ENCODE results near the gene IL9.

IL9 gene

DNA sequence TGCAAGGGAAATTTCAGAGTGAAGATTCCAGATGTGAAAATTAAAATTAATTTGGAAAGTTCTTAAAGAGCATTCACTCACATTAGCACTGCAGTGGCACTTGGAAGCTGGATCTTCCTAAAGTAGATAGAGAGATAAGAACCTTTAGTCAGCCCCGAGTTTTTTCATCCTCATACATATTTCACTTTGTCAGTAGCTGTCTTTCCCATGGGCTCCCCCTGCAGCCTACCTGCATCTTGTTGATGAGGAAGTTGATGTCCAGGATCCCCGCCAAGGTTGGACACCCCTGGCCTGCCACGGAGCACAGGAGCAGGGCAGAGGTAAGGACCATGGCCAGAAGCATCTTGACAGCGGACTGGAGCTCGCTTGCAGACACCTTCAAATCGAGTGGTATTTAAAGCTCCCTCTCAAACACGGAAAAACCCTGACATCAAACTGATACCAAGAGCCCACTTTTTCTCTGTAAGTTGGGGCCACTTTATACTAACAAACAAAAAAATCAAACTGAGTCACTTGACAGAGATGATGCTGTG lies at the start of gene IL9:
Gene IL9, minus strand, starts transcription at position 368 of the 533 bp plus-strand sequence. Its CDS starts 25 bp downstream, at position 343.
- no peak for DNase-seq

DNA sequence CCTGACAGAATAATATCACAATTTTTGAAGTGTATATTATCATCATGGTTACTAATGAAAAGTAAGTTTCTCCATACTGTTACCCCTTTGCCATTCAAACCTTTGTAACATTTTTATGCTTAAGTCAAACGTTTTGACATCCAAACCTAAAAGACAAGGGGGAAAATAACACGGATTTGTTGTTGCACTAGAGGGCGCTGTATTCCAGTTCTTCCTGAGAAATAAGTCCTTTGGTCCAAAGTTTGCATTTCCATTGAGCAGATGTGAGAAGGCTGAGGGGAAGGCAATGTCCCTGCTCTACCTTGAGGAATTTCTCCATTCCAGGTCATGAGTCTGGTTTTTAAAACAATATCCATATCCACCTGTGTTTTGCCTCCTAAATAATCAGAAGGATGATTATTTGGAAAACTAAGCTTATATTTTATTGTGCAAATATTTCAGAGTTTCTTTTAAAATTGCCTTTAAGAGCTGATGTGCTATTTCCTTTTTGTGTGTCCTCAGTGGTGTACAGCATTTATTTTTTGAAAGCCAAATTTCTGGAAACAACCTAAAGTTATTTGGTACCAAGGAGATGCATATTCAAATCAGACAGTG lies 49.4 kb upstream of the IL9 start:
- no peak for DNase-seq

DNA sequence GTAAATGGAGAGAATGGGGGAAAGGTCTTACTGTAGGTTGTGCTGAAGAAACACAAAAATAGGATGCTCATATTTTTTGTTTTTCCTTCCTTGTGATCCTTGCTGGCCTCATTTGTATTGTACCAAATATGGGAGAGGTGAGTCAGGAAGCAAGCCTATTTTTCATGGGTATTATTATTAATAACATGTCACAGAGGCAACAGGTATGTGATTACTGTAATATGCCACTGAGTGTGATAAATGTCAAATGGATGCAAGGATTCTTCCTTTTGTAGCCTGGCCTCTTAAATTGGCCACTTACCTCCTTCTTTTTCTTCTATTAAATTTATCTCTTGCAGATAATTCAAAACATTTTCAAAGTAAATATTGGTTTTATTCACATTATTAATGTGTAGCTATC lies 48.9 kb upstream of the IL9 start:
- DNase-seq = no peak

- DNase-seq = no peak
Observed at GRCh38 chr5:135942202-135942771, 46.6 kb upstream of the IL9 start.

DNA sequence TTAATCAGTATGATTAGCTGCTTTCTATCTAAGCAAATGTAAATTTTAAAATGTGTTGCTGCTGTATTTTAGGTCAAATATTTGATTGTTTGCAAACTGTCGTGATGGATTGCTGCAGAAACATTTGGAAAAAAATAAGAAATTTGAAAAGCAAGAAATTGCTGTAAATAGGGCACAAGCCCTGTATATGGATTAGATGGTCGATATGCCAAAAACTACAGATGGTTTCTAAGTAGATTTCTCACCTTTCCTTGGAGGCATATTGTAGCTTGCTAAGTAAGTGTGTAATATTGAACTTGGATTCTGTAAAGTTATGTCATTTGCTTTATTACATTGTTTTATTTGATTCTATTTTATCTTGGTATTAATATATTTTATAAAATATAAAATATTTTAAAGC lies 46.1 kb upstream of the IL9 start:
- no peak for DNase-seq

GRCh38 chr5:135937245-135937911 lies 41.7 kb upstream of the IL9 start:
- no peak for DNase-seq

DNA sequence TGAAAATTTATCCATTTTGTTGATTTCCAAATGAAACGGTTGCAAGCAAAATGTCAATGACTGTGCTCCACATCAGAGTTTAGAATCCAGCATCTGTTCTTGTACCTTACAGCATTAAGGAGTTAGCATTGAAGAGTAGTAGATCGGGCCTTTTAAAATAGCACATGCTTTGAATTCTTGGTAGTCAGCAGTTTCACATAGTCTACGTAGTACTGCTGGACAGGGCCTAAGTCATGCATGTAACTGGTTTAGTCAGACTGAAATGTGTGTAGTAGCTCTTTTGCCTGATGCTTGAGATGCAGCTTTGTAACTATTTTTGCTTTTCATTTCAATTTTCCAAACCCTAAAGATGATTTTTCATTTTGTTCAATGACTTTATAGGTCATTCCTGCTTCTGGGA lies 39.3 kb upstream of the IL9 start:
- no peak for DNase-seq

DNA sequence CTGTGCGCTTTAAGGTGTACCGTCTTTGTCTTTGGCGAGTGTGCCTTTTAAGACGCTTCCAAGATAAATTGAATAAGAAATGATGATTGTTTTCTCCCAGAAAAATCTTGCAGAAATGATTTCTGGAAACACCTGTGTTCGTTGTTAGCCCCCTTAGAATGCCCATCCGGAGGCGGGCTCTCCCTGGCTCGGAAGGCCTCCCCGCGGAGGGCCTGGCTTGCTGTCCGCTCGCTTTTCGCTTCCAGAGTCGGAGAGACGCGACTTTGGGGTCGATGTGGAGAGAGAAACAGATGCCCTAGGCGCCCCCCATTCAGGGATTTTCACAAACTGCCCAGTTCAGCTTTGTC lies 35.3 kb upstream of the IL9 start:
- no peak for DNase-seq

- no peak for DNase-seq
Observed at GRCh38 chr5:135930029-135930948, 34.6 kb upstream of the IL9 start.

DNA sequence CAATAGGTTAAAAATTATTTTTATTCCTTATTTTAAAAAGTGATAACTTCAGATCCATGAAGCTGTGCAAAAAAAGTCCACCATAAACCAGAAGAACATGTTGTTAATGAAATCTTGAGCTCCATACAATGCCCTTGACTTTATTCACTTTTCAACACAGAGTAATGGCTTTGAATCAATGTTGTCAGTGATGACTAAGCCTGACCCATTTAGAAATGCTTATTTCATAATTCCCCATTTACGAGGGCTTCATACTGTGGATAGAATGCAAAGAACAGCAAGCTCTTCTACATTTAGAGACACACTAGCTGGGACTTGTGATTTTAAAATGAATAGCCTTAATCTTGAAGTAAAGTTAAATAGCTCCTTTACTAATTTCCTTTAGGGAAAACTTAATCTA lies 25.7 kb upstream of the IL9 start:
- no peak for DNase-seq

DNA sequence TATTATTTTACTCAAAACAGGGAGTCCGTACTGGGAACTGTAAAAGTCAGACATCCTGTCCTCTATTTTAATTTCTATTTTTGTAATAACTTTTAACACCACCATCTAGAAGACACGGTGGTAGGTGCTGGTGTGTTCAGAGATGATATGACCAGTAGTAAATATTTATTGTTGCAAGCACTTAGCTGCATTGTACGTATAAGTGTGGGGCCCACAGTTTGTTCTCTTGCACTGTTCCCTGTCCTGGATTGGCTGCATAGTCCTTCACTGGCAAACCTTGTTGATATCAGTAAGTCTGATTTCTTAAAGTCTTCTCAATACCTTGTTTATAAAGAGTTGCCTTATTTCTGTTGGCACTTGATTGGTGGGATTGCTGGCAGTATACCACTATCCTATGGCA lies 24.6 kb upstream of the IL9 start:
- no peak for DNase-seq

DNA sequence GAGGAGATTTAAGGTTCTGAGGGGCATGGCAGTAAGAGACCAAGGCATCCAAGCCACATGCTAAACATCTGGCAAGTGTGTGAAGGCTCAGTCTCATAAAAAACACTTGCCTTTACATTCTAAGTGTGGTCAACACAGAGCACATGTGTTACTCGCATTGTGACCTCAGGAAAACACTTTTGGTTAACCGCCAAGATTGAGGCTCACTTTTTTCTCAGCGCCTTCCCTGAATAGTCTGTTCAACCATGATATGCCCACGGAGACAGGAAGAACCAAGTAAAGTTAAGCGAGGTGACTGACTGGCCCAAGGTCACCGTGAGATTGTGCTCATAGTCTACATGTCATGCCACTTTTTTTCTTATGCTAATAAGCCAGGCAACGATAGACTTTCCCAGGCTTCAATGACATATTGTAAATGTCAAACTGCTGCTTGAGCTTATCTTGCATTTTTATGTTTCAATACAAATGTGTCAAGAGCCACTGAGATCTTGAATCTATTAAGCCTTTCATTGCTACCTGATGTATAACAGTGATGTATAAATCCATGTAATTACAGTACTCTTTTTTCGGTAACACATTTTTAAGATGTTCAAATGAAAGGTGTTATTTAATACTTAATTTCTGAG lies 21.1 kb upstream of the IL9 start:
- DNase-seq = no peak

- DNase-seq = no peak
Observed at GRCh38 chr5:135915466-135916001, 19.9 kb upstream of the IL9 start.

DNA sequence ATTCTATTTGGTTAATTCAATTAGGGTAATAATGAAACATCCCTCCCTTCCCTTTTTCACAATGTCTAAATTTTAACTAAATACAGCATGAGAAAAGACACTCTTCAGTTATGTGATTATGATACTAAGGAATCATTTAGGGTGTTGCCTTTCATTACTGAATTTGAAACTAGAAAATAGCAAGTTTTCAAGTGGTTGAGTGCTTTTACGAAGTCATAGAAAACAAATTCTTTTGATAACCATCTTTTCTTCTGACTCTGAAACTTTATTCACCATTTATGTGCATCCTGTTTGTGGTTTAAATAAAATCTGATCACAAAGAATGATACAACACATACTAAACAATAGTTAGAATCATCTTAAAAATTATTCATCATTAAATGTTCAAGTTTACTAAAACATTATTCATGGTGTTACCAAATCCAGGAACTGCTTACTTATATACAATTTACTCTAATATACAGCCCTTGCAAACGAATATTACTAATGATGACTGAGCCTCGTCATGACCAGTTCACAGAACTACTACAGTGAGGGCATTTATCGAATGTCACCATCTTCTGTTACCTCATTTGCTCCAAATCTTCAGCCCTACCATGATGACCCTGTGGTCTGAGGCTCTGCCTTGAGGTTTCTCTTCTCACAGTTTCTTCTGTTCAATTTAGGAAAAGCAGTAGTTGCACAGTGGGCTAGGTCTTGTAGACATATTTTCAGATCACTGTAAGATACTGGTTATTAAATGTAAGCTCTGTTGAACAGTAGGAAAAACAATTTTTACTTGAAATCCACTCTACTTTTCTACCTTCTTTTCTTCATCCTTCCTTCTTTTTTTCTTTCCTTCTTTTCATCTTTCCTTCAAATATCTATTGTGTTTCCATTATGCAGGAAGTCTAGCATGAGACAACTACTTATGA lies 18.3 kb upstream of the IL9 start:
- no peak for DNase-seq

DNA sequence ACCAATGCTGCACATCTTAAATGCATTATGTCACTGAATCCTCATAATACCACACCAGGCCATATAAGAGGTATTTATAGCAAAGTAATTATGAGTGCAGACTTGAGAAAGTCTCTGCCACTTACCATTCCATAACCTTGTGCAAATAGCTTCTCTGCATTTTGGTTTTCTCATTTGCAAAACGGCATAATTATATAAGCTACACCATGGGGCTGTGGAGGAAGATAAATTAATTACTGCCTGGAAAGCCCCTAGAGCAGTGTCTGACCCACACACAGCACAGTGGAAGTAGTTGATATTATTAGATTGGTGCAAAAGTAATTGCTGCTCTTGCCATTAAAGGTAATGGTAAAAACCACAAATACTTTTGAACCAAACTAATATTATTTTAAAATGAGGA lies 9.5 kb upstream of the IL9 start:
- DNase-seq = no peak

GRCh38 chr5:135901633-135902032 lies 6.0 kb upstream of the IL9 start:
- no peak for DNase-seq

GRCh38 chr5:135900276-135900675 lies 4.6 kb upstream of the IL9 start:
- DNase-seq = no peak

- no peak for DNase-seq
Observed at GRCh38 chr5:135898651-135899050, 3.0 kb upstream of the IL9 start.

- no peak for DNase-seq
Observed at GRCh38 chr5:135894789-135895188, 852 bp downstream of the IL9 start.

GRCh38 chr5:135894276-135894675 lies 1.4 kb downstream of the IL9 start:
- DNase-seq = no peak

DNA sequence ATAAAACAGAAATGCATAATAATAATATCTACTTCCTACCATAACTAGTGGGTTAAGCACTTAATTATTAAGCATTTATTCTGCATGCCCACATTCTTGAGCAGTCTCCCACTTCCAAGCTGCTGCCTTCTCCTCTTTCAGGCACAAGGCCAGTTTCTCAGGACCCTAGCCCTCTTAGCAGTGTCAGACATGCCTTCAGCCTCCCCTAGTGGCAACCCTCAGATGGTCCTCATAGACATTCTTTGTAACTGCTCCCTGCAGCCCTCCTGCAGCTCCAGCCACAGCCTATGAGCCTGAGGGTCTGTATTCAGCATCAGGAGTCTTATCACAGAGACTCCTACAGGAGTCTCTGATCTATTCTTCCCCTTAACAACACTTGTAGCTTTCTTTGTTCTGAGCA lies 3.9 kb downstream of the IL9 start:
- no peak for DNase-seq

GRCh38 chr5:135891268-135891667 lies 4.4 kb downstream of the IL9 start:
- DNase-seq = no peak
